Measurements from ENCODE around the gene BPHL. TPM values are rescaled to one million over a fixed set of nuclear protein-coding genes. Genes with fewer than 3 reads are reported as not detected.
"Not testable (repeated sequence)": the region's sequence is repeated elsewhere in the genome, so short reads cannot be mapped to it uniquely, and the experiment has no call there.

Gene BPHL
- total and polyA plus RNA-seq, 7 donors = 6.7 to 22.8 (median 9.0) TPM

GRCh38 chr6:3181105-3181504, 62.6 kb downstream of the BPHL start:
- H3K9me3 ChIP-seq = no peaks in the 10 kb centered on the region
- no peak overlapping the region for H3K4me3 ChIP-seq
- intact Hi-C loops (cut with DNase I) = no loop called here
- DNase-seq (no peak), ATAC-seq (no peak)
- H3K4me1 ChIP-seq = no peaks in the 10 kb centered on the region
- no peak overlapping the region for H3K27ac ChIP-seq
- TF ChIP-seq CTCF (IDR thresholded peaks at IDR 0.05) = no peak
- 79 to 84% (median 80%) methylated on average over 2 of the region's 2 CpGs for WGBS, 3 donors
- H3K36me3 ChIP-seq (ENCODE audit: insufficient read depth in 1 of 2, low read depth in 1 of 2) = no peaks in the 10 kb centered on the region
- no peaks in the 10 kb centered on the region for H3K27me3 ChIP-seq (ENCODE audit: insufficient read depth in 3 of 3, low read length in 2 of 3)

- ATAC-seq (no peak), DNase-seq (no peak)
- no peaks in the 10 kb centered on the region for H3K36me3 ChIP-seq (ENCODE audit: insufficient read depth in 1 of 2, low read depth in 1 of 2)
- H3K27me3 ChIP-seq (ENCODE audit: insufficient read depth in 3 of 3, low read length in 2 of 3) = no peaks in the 10 kb centered on the region
- H3K27ac ChIP-seq = no peak overlapping the region
- TF ChIP-seq CTCF (IDR thresholded peaks at IDR 0.05) = no peak
- H3K9me3 ChIP-seq = no peaks in the 10 kb centered on the region
- intact Hi-C loops (cut with DNase I) = no loop called here
- no peak overlapping the region for H3K4me3 ChIP-seq
- no peaks in the 10 kb centered on the region for H3K4me1 ChIP-seq
- WGBS, 3 donors = 68 to 80% (median 75%) methylated on average over 4 of the region's 4 CpGs
These were observed 64.6 kb downstream of the BPHL start for GRCh38 chr6:3183066-3183465.

GRCh38 chr6:3186974-3187382, 68.5 kb downstream of the BPHL start:
- Histone ChIP-seq H3K27me3 (ENCODE audit: insufficient read depth in 3 of 3, low read length in 2 of 3) (no peaks in the 10 kb centered on the region), H3K36me3 (ENCODE audit: insufficient read depth in 1 of 2, low read depth in 1 of 2) (no peaks in the 10 kb centered on the region), H3K4me3 (no peak overlapping the region), H3K4me1 (no peaks in the 10 kb centered on the region), H3K27ac (no peak overlapping the region), H3K9me3 (no peaks in the 10 kb centered on the region)
- DNase-seq (no peak), ATAC-seq (no peak)
- no peak for TF ChIP-seq CTCF (IDR thresholded peaks at IDR 0.05)
- WGBS, 3 donors = 84 to 97% (median 84%) methylated on average over 3 of the region's 3 CpGs
- intact Hi-C loops (cut with DNase I) = no loop called here

- intact Hi-C loops (cut with DNase I) = no loop called here
- no peak for ATAC-seq
- no peaks in the 10 kb centered on the region for H3K36me3 ChIP-seq (ENCODE audit: insufficient read depth in 1 of 2, low read depth in 1 of 2)
- no peaks in the 10 kb centered on the region for H3K4me1 ChIP-seq
- H3K4me3 ChIP-seq = no peak overlapping the region
- no peak overlapping the region for H3K27ac ChIP-seq
- no peaks in the 10 kb centered on the region for H3K27me3 ChIP-seq (ENCODE audit: insufficient read depth in 3 of 3, low read length in 2 of 3)
- H3K9me3 ChIP-seq = no peaks in the 10 kb centered on the region
- no peak for TF ChIP-seq CTCF (IDR thresholded peaks at IDR 0.05)
- WGBS, 3 donors = 84 to 88% (median 86%) methylated on average over 7 of the region's 7 CpGs
- DNase-seq = no peak
These were observed 69.8 kb downstream of the BPHL start for GRCh38 chr6:3188262-3188661.

GRCh38 chr6:3189192-3189591, 70.7 kb downstream of the BPHL start:
- H3K27ac ChIP-seq; intact Hi-C loops (cut with DNase I); H3K27me3 ChIP-seq (ENCODE audit: insufficient read depth in 3 of 3, low read length in 2 of 3); H3K36me3 ChIP-seq (ENCODE audit: insufficient read depth in 1 of 2, low read depth in 1 of 2); H3K9me3 ChIP-seq; ATAC-seq; H3K4me1 ChIP-seq; H3K4me3 ChIP-seq; DNase-seq: not testable (repeated sequence)
- WGBS, 3 donors = 94 to 95% (median 95%) methylated on average over 10 of the region's 10 CpGs

Data from psoas muscle (tissue), 8 donors.